Measurements from ENCODE around the gene COL21A1.

Gene COL21A1

DNA sequence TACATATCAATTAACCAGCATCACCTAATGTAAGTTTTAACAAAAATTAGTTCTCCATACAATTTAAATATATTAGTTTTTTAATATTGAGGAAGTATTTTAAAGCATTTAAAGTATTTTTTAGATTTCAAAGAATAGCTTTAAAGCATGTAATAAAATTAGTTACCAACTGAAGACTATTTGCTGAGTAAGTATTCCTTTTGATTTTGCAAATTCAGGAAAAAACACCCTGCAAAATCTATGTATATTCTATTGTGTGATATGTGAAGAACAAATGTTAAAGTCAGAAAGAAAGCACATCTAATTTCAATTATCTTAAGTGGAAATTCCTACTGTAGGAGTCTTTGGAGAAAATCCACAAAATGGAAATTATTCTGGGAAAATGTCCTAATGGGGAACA is 107.3 kb downstream of the COL21A1 start:
- no peak for DNase-seq (ENCODE audit: low read depth in 2 of 3, low spot score in 2 of 3)

DNA sequence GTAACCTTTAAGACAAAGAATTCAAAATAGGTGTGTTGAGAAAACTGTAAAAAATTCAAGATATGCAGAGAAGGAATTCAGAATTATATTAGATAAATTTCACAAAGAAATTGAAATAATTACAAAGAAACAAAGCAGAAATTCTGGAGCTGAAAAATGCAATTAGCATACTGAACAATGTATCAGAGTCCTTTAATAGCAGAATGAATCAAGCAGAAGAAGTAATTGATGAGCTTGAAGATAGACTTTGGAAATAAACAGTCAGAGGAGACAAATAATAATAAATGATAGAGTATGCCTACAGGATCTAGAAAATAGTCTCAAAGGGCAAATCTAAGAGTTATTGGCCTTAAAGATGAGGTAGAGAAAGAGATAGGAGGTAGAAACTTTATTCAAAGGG is 131.7 kb downstream of the COL21A1 start:
- no peak for DNase-seq (ENCODE audit: low read depth in 2 of 3, low spot score in 2 of 3)

DNA sequence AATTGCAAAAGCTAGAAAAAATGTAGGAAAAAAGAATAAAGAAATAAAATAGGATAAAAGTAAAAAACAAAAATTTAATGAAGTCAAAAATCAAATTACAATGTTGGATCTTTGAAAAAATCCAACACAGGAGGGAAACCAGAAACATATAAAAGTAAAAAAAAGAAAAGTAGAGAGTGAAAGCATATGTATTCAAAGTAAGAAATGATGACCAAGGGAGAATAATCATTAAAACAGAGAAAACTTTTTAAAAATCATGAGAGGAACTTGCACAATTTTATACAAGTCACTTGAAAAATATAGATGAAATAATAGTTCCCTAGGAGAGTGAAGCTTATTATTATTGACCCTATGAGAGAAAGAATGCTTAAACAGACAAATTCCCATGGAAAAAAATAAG is 138.2 kb downstream of the COL21A1 start:
- DNase-seq (ENCODE audit: low read depth in 2 of 3, low spot score in 2 of 3) = no peak

- DNase-seq (ENCODE audit: low read depth in 2 of 3, low spot score in 2 of 3) = no peak
Observed at GRCh38 chr6:56106231-56106630, 141.1 kb downstream of the COL21A1 start.

DNA sequence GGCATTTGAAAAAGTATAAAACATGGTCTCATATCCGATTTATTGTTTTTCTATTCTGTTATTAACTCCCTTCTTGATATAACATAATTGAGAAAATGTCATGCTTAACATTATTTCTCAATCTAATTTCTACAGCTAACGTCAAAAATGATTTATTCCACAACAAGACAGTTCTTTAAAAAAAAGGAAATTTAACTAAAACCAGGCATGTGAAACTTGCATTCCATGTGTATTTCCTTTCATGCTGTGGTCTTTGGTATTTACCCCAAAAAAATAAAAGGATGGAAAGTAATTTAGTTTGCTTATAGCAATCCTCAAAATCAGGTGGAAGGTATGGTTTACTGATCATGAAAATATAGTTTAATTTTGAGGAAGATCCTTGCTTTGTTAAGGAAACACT is 142.8 kb downstream of the COL21A1 start:
- DNase-seq (ENCODE audit: low read depth in 2 of 3, low spot score in 2 of 3) = no peak

GRCh38 chr6:56102216-56102615 is 145.2 kb downstream of the COL21A1 start:
- DNase-seq (ENCODE audit: low read depth in 2 of 3, low spot score in 2 of 3) = no peak

DNA sequence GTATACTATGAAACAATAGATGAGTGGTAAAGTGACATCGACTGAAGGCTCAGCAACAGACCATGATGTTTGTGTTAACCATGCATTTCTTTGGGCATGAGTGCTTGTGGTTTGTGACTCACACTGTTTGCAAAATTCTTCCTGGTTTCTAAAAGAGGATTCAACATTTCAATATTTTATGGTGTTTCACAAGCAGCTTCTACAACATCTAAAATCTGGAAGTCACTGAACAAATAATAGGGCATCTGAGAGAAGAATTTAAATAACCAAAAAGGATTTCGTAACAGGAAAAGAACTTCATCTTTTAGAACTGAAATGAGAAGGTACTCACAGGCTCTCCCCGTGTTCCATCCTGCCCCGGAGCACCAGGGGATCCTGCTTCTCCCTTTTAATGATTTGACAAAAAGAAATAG is 146.2 kb downstream of the COL21A1 start:
- no peak for DNase-seq (ENCODE audit: low read depth in 2 of 3, low spot score in 2 of 3)

- DNase-seq (ENCODE audit: low read depth in 2 of 3, low spot score in 2 of 3) = no peak
Observed at GRCh38 chr6:56096946-56097621, 150.3 kb downstream of the COL21A1 start.

- DNase-seq (ENCODE audit: low read depth in 2 of 3, low spot score in 2 of 3) = no peak
Observed at GRCh38 chr6:56096541-56096940, 150.8 kb downstream of the COL21A1 start.

- DNase-seq (ENCODE audit: low read depth in 2 of 3, low spot score in 2 of 3) = no peak
Observed at GRCh38 chr6:56093776-56094175, 153.6 kb downstream of the COL21A1 start.

- DNase-seq (ENCODE audit: low read depth in 2 of 3, low spot score in 2 of 3) = no peak
Observed at GRCh38 chr6:56091159-56091869, 156.1 kb downstream of the COL21A1 start.

DNA sequence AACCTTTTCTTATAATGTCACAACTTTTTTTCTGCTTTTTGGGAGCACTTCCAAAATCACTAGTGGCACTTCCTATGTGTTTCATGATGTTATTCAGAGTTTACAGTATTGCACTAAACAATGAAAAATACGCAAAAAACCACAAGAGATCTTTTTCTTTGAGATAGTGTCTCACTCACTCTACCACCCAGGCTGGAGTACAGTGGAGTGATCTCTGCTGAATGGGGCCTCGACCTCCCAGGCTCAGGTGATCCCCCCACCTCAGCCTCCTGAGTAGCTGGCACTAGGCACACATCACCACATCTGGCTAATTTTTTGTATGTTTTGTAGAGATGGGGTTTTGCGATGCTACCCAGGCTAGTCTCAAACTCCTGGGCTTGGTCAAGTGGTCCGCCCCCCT is 158.7 kb downstream of the COL21A1 start:
- DNase-seq (ENCODE audit: low read depth in 2 of 3, low spot score in 2 of 3) = no peak

- DNase-seq (ENCODE audit: low read depth in 2 of 3, low spot score in 2 of 3) = no peak
Observed at GRCh38 chr6:56087421-56087820, 160.0 kb downstream of the COL21A1 start.

GRCh38 chr6:56079751-56080540 is 167.4 kb downstream of the COL21A1 start:
- DNase-seq (ENCODE audit: low read depth in 2 of 3, low spot score in 2 of 3) = no peak

DNA sequence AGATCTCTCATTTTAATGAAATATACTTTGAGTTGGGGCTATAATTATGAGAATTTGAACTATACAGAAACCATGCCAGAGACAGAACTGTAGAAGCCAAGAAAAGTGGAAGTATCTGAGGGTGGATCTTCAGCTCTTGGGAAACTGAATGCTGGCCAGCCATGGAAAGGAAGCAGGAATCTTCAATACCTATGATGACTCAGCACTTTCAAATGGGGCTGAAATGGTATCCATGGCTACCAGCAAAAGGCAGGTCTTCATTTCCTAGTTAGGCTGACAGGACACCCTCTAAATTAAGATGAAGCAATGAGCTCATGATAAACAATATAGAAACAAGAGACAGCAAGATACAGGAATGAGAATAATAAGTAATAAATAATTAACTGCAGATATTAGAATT is 171.3 kb downstream of the COL21A1 start:
- DNase-seq (ENCODE audit: low read depth in 2 of 3, low spot score in 2 of 3) = no peak

DNA sequence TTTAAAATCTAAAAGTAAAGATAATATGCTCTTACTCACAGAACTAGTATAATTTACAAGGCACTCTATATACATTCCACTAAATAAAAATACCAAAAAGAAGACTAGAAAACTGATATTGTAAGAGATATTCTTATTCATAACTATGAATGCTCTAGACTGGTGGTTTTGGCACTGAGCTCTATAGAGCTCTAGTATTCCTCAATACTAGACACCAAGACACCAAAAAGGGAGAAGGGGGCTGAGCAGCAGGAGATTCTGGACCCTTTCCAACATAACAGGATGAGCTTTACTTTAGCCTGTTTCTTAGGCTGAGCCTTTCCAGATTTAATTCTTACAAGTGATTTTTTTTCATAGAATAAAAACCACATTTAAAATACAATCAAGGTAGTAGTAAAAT is 173.6 kb downstream of the COL21A1 start:
- DNase-seq (ENCODE audit: low read depth in 2 of 3, low spot score in 2 of 3) = no peak

- DNase-seq (ENCODE audit: low read depth in 2 of 3, low spot score in 2 of 3) = no peak
Observed at GRCh38 chr6:56073315-56073714, 174.1 kb downstream of the COL21A1 start.

DNA sequence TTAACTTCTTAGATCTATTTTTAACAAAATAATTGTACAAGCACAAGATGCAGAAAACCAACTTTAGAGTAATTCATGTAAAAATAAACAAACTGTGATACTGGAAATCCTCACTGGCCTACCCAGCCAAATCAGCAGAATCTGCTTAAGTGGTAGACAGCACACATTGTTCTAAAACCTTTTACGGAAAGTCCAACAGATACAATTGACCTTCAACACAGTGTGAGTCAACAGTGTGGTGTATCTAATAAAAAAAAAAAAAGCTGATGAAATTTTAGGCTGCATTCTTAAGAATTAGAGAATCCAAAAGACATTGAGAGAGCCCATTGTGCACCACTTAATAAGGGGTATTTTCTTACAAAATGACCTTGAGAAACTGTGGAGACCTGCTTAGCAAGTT is 174.5 kb downstream of the COL21A1 start:
- DNase-seq (ENCODE audit: low read depth in 2 of 3, low spot score in 2 of 3) = no peak

- DNase-seq (ENCODE audit: low read depth in 2 of 3, low spot score in 2 of 3) = no peak
Observed at GRCh38 chr6:56065408-56065807, 182.0 kb downstream of the COL21A1 start.

- no peak for DNase-seq (ENCODE audit: low read depth in 2 of 3, low spot score in 2 of 3)
Observed at GRCh38 chr6:56062836-56063235, 184.5 kb downstream of the COL21A1 start.

DNA sequence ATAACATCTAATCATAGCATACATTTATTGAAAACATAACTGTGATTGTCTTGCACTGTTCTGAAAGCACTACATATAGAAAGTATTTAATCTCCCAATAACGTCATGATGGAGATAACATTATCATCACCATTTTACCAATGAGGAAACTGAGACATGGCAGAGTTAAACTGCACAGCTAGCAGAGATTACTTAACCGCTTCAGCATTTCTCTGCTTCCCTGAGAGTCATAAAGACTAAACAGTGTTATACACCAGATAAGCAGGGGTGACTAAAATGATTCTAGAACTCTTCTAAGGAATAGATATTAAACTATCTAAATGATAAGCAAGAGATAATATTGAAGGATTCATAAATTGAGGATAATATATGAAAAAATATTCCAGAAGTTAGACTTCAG is 188.7 kb downstream of the COL21A1 start:
- no peak for DNase-seq (ENCODE audit: low read depth in 2 of 3, low spot score in 2 of 3)

GRCh38 chr6:56055081-56055704 is 192.2 kb downstream of the COL21A1 start:
- DNase-seq (ENCODE audit: low read depth in 2 of 3, low spot score in 2 of 3) = no peak
